C4-2B (cell line): ENCODE data around the gene CUX1.

ENCODE experiments used
- ZFX ChIP-seq: fragments of 450-650 bp; IDR thresholded peaks from 2 replicates; pipeline ENCODE4 v1.6.1; 2017
- TF ChIP-seq, protein P1 (sequence below): fragments of 450-650 bp; conservative IDR thresholded peaks from 2 replicates; pipeline ENCODE4 v1.5.1; 2017; ENCODE audit warnings: mild to moderate bottlenecking

DNA sequence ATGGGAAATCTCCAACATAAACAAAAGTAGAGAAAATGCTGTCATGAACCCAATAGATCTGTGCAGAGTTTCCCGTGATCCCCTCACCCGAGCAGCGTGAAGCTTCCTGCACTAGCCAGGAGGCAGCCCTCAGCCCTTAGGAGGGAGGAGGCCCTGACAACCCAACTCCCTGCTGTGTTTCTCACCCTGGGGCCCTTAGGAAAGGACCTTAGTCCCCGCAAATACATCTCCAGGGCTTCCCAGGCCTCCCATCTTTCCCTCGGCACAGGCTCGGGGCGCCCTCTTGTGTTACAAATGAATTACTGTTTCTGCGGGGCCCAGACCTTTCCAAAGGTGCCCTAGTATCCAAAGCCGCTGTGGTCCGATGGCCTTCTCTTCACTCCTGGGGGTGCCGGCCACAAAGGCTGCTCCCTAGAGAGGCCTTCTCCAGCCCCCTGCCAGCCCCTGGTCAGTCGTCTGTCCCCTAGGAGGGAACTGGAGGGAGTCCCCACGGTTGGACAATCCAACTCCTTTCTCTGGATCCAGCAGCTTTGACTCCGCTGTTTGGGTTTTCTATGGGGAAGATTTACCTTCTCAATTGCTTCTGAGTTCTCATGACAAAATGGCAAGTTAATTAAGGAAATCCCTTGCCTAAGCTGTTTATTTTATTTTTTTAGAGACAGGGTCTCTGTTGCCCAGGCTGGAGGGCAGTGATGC is 419.3 kb downstream of the CUX1 start:
- TF ChIP-seq, protein P1, sequence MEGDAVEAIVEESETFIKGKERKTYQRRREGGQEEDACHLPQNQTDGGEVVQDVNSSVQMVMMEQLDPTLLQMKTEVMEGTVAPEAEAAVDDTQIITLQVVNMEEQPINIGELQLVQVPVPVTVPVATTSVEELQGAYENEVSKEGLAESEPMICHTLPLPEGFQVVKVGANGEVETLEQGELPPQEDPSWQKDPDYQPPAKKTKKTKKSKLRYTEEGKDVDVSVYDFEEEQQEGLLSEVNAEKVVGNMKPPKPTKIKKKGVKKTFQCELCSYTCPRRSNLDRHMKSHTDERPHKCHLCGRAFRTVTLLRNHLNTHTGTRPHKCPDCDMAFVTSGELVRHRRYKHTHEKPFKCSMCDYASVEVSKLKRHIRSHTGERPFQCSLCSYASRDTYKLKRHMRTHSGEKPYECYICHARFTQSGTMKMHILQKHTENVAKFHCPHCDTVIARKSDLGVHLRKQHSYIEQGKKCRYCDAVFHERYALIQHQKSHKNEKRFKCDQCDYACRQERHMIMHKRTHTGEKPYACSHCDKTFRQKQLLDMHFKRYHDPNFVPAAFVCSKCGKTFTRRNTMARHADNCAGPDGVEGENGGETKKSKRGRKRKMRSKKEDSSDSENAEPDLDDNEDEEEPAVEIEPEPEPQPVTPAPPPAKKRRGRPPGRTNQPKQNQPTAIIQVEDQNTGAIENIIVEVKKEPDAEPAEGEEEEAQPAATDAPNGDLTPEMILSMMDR, result peak; percentile 99
- TF ChIP-seq ZFX, result no peak
